ENCODE data around the gene RUSC2.

GRCh38 chr9:35517552-35518224, 27.8 kb downstream of the RUSC2 start:
- TF ChIP-seq POLR2A (IDR thresholded peaks at IDR 0.05) = no peak
- TF ChIP-seq, protein P1, sequence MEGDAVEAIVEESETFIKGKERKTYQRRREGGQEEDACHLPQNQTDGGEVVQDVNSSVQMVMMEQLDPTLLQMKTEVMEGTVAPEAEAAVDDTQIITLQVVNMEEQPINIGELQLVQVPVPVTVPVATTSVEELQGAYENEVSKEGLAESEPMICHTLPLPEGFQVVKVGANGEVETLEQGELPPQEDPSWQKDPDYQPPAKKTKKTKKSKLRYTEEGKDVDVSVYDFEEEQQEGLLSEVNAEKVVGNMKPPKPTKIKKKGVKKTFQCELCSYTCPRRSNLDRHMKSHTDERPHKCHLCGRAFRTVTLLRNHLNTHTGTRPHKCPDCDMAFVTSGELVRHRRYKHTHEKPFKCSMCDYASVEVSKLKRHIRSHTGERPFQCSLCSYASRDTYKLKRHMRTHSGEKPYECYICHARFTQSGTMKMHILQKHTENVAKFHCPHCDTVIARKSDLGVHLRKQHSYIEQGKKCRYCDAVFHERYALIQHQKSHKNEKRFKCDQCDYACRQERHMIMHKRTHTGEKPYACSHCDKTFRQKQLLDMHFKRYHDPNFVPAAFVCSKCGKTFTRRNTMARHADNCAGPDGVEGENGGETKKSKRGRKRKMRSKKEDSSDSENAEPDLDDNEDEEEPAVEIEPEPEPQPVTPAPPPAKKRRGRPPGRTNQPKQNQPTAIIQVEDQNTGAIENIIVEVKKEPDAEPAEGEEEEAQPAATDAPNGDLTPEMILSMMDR (IDR thresholded peaks at IDR 0.05) = no peak

Measured in sigmoid colon (tissue), 3 donors.